HG02798 (cell line): ENCODE results near the gene FGF18.
"Not testable (repeated sequence)": the region's sequence is repeated elsewhere in the genome, so short reads cannot be mapped to it uniquely, and the experiment has no call there.

Source experiments
- ATAC-seq: cut with Tn5 transposase; IDR thresholded peaks from one replicate; pipeline ENCODE4 v1.9.1; 2021; ENCODE audit warnings: mild to moderate bottlenecking; ENCODE audit not compliant: unreplicated experiment, poor library complexity

The FGF18 gene

GRCh38 chr5:171398660-171399059 lies 20.8 kb upstream of the FGF18 start:
- ATAC-seq = not testable (repeated sequence)

GRCh38 chr5:171400169-171400568 lies 19.3 kb upstream of the FGF18 start:
- ATAC-seq = no peak

GRCh38 chr5:171401167-171401947 lies 18.1 kb upstream of the FGF18 start:
- ATAC-seq = no peak

- ATAC-seq = not testable (repeated sequence)
Measured at GRCh38 chr5:171402751-171403150, 16.7 kb upstream of the FGF18 start.

- no peak for ATAC-seq
Measured at GRCh38 chr5:171405615-171406014, 13.8 kb upstream of the FGF18 start.

GRCh38 chr5:171407234-171407633 lies 12.2 kb upstream of the FGF18 start:
- ATAC-seq = no peak

GRCh38 chr5:171409164-171410136 lies 10.0 kb upstream of the FGF18 start:
- no peak for ATAC-seq

- no peak for ATAC-seq
Measured at GRCh38 chr5:171410181-171410580, 9.3 kb upstream of the FGF18 start.

- no peak for ATAC-seq
Measured at GRCh38 chr5:171412186-171412585, 7.3 kb upstream of the FGF18 start.

- no peak for ATAC-seq
Measured at GRCh38 chr5:171413153-171413910, 6.1 kb upstream of the FGF18 start.

- not testable (repeated sequence) for ATAC-seq
Measured at GRCh38 chr5:171413993-171414392, 5.5 kb upstream of the FGF18 start.

- ATAC-seq = no peak
Measured at GRCh38 chr5:171415115-171415730, 4.2 kb upstream of the FGF18 start.

GRCh38 chr5:171416160-171417049 lies 3.0 kb upstream of the FGF18 start:
- no peak for ATAC-seq

- ATAC-seq = peak; percentile 79
Measured at GRCh38 chr5:171418316-171418981, 998 bp upstream of the FGF18 start.

GRCh38 chr5:171419688-171420430 lies 412 bp downstream of the FGF18 start:
- ATAC-seq = peak; percentile 18

- ATAC-seq = no peak
Measured at GRCh38 chr5:171420431-171421241, 1.2 kb downstream of the FGF18 start.
